ENCODE data around the gene ERICH6B.

ERICH6B gene

DNA sequence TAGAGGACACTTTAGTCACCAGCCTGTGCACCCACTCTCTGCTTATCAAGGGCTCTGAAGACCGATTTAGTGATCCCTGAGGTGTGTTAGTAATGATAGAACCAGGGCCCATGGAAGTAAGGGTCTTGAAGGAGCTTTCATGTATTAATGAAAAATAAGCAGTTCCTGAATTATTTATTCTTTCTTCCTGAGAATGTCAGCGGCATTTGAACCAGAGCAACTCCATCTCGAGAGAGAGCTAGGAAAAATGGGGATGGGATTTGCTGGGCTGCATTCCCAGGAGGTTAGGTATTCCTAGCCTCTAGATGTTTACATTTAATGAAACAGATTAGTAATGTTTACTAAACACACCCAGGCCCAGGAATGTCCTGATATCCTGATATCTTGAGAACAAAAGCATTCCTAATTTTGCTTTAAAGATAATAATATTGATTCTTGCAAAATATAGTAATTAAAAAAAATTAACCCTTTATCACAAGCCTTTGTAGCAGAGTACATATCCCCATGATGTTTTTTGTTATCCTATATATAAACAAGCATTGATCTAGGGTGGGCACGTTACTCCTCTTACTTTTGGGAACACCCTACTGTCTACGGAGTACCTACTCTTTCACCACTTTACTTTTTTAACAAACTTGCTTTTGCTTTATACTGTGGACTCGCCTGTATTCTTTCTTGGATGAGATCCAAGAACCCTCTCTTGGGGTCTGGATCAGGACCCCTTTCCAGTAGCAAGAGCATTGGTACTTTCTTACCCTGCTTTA lies 87.7 kb downstream of the ERICH6B start:
- Histone ChIP-seq H3K27me3 (no peaks in the 10 kb centered on the region), H3K4me1 (no peaks in the 10 kb centered on the region; the same call in 1 of the 2 replicates), H3K9me3 (no peaks in the 10 kb centered on the region), H3K4me3 (ENCODE audit: low read depth, low read length) (no peak overlapping the region), H3K36me3 (peaks cover 25% of the 10 kb centered on the region)
- TF ChIP-seq, protein P1, sequence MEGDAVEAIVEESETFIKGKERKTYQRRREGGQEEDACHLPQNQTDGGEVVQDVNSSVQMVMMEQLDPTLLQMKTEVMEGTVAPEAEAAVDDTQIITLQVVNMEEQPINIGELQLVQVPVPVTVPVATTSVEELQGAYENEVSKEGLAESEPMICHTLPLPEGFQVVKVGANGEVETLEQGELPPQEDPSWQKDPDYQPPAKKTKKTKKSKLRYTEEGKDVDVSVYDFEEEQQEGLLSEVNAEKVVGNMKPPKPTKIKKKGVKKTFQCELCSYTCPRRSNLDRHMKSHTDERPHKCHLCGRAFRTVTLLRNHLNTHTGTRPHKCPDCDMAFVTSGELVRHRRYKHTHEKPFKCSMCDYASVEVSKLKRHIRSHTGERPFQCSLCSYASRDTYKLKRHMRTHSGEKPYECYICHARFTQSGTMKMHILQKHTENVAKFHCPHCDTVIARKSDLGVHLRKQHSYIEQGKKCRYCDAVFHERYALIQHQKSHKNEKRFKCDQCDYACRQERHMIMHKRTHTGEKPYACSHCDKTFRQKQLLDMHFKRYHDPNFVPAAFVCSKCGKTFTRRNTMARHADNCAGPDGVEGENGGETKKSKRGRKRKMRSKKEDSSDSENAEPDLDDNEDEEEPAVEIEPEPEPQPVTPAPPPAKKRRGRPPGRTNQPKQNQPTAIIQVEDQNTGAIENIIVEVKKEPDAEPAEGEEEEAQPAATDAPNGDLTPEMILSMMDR (IDR thresholded peaks at IDR 0.05; ENCODE audit: low read depth, low read length) = no peak
- no peak for DNase-seq

DNA sequence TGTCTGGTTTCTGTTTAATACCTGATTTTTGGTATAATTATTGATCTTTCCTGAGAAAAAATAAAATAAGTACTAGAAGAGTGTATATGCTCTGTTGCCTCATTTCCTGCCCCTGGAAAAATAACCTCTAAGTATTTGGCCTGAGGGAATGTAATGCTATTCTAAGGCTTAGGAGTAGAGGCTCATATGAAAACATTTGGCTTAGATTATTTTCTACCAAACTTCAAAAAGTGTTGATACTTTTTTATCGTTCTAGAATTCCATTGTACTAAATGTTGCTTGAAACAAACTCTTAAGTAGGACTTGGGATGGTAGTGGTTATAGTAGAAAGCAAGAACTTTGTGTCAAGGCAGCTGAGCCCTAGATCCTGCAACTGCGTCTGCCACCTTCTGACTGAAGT lies 93.0 kb downstream of the ERICH6B start:
- H3K4me1 ChIP-seq = no peaks in the 10 kb centered on the region
- no peak for DNase-seq
- H3K36me3 ChIP-seq = peaks cover 23% of the 10 kb centered on the region
- H3K4me3 ChIP-seq (ENCODE audit: low read depth, low read length) = no peak overlapping the region
- TF ChIP-seq, protein P1 (IDR thresholded peaks at IDR 0.05; ENCODE audit: low read depth, low read length) = no peak
- H3K27me3 ChIP-seq = no peaks in the 10 kb centered on the region
- H3K9me3 ChIP-seq = no peaks in the 10 kb centered on the region

DNA sequence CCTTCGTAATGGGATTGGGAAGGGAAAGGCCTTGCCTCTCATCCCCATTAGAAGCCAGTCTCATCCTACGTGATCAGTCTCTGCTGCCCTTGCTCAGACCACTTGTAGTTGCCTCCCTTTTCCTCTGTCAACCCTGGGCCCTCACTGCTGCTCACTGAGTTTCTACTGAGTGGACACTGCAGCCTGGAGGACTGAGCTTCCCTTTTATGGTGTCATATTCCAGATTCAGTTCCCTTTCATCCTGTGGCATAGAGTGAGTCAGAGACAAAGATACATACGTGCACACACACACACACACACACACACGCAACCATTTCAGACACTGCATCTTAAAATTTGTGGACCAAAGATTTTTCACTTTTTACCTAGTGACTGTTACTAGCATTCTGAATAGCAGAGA lies 94.2 kb downstream of the ERICH6B start:
- Histone ChIP-seq H3K4me1 (no peaks in the 10 kb centered on the region), H3K27me3 (no peaks in the 10 kb centered on the region), H3K4me3 (ENCODE audit: low read depth, low read length) (no peak overlapping the region), H3K36me3 (peaks cover 35% of the 10 kb centered on the region), H3K9me3 (no peaks in the 10 kb centered on the region)
- DNase-seq = no peak
- TF ChIP-seq, protein P1 (IDR thresholded peaks at IDR 0.05; ENCODE audit: low read depth, low read length) = no peak

DNA sequence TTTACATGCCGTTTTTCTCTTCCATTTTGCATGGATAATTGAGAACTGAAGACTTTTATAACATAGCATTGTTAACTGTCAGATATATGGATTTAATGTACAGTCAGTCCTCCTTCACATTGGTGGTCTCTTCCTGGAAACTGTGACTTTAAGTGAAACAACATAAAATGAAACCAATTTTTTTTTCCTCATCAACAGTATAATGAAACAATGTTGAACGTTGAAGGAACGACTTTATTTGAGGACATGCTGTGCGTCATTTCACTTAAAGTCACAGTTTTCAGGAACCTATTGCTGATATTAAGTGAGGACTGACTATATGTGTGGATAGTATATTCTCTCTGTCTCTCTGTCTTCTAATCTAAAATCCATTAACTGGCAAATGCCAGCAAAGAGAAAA lies 96.0 kb downstream of the ERICH6B start:
- TF ChIP-seq, protein P1 (IDR thresholded peaks at IDR 0.05; ENCODE audit: low read depth, low read length) = no peak
- H3K9me3 ChIP-seq = no peaks in the 10 kb centered on the region
- H3K4me1 ChIP-seq = no peaks in the 10 kb centered on the region
- no peaks in the 10 kb centered on the region for H3K27me3 ChIP-seq
- H3K4me3 ChIP-seq (ENCODE audit: low read depth, low read length) = no peak overlapping the region
- DNase-seq = no peak
- H3K36me3 ChIP-seq = peaks cover 43% of the 10 kb centered on the region

DNA sequence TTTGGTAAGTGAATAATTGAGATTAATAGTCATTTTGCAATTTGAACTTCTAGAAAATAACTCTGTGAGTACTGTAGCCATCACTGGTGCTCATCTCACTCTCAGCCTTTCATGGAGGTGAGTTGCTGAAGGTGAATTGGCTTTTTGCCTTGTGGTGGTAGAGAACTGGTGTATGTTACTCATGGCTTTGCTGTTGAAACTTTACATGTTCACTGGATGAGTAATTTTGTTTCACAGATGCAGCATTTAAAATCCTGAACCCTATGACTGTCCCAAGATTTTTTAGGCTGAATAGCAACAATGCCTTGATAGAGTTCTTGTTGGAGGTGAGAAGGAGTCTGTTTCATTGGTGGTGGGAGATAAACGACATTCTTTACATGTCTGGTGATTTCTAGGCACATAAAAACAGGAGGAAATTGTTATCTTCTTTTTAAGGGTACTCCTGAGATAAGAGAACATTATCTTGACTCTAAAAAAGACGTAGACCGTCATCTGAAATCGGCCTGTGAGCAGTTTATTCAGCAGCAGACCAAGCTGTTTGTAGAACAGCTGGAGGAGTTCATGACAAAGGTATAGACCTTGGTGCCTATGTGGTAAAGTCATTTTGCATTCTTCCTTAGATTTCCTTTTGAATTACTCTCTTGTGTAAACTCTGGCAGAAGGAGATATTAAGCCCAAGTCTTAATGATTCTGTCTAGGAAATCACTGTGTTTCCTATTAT lies 96.9 kb downstream of the ERICH6B start:
- no peak for DNase-seq
- Histone ChIP-seq H3K4me1 (no peaks in the 10 kb centered on the region), H3K4me3 (ENCODE audit: low read depth, low read length) (no peak overlapping the region), H3K27me3 (no peaks in the 10 kb centered on the region), H3K9me3 (no peaks in the 10 kb centered on the region), H3K36me3 (peaks cover 42% of the 10 kb centered on the region)
- TF ChIP-seq, protein P1 (IDR thresholded peaks at IDR 0.05; ENCODE audit: low read depth, low read length) = no peak

DNA sequence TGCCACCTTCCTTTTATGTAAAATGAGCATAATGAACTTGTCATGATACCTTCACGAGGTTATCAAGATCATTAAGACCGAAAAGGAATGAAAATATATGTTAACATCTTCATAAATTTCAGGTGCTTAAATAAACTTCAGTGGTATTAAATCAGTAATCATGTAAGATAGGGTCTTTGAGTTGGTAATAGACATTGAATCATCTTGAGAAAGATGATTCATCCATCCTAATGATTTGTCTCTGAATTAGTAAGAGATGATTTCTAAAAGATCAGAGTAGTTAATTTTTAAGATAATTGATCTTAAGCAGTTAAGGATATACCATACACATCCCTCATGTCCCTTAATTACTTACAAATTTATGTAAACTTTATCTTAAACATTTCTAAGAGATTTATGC lies 98.8 kb downstream of the ERICH6B start:
- Histone ChIP-seq H3K9me3 (no peaks in the 10 kb centered on the region), H3K4me3 (ENCODE audit: low read depth, low read length) (no peak overlapping the region), H3K36me3 (peaks cover 50% of the 10 kb centered on the region), H3K27me3 (no peaks in the 10 kb centered on the region), H3K4me1 (no peaks in the 10 kb centered on the region)
- no peak for DNase-seq
- TF ChIP-seq, protein P1 (IDR thresholded peaks at IDR 0.05; ENCODE audit: low read depth, low read length) = no peak

All from BE2C (cell line).